ENCODE data around the gene DIP2A. TPM values are rescaled to one million over a fixed set of nuclear protein-coding genes. Genes with fewer than 3 reads are reported as not detected.

Gene DIP2A
- total and polyA plus RNA-seq, 9 donors: 20.5 to 40.3 (median 32.0) TPM

GRCh38 chr21:46549650-46550049 is 91.0 kb downstream of the DIP2A start:
- H3K4me3 ChIP-seq: no peak overlapping the region
- DNase-seq: no peak
- no peaks in the 10 kb centered on the region for H3K4me1 ChIP-seq (ENCODE audit: insufficient read depth)
- no peak overlapping the region for H3K27ac ChIP-seq
- intact Hi-C loops (cut with DNase I): no loop called here
- H3K9me3 ChIP-seq: no peaks in the 10 kb centered on the region
- no peaks in the 10 kb centered on the region for H3K27me3 ChIP-seq
- WGBS, 3 donors: 89 to 94% (median 91%) methylated on average over 18 of the region's 18 CpGs
- TF ChIP-seq EP300 (IDR thresholded peaks at IDR 0.05) (no peak), CTCF (IDR thresholded peaks at IDR 0.05) (no peak), POLR2A (IDR thresholded peaks at IDR 0.05) (no peak)
- H3K36me3 ChIP-seq: no peaks in the 10 kb centered on the region

DNA sequence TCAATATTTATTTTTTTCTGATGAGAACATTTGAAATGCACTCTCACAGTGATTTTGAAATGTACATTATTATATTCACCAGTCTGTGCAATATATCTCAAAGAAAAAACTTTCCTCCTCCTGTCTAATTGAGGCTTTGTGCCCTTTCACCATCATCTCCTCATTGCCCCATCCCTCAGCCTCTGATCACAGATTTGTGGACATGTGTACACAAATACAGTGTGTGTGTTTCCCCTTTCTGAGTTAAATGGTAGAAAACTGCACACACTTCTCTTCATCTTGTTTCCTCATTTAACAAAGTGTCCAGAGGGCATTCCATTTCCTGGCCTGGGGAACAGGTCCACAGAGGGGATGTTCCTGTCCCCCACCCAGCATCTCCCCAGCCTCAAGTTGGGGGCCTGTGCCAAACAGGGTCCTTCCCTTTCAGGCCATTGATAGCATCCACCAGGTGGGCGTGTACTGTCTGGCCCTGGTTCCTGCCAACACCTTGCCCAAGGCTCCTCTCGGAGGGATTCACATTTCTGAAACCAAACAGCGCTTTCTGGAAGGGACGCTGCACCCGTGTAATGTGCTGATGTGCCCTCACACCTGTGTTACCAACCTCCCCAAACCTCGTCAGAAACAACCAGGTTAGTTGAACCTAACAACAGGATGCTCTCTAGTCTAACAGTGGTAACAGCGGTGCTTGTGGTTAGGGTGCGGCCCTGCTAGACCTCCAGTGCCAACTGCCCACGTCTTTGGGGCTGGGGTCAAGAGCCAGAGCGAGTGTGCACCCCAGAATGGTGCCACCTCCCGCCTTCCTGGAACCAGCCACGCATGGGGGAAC is 91.6 kb downstream of the DIP2A start:
- WGBS, 3 donors: 87 to 95% (median 94%) methylated on average over 12 of the region's 12 CpGs
- Histone ChIP-seq H3K27me3 (no peaks in the 10 kb centered on the region), H3K4me1 (ENCODE audit: insufficient read depth) (no peaks in the 10 kb centered on the region), H3K4me3 (no peak overlapping the region), H3K27ac (no peak overlapping the region), H3K36me3 (no peaks in the 10 kb centered on the region), H3K9me3 (no peaks in the 10 kb centered on the region)
- intact Hi-C loops (cut with DNase I): no loop called here
- no peak for DNase-seq
- no peak for TF ChIP-seq POLR2A (IDR thresholded peaks at IDR 0.05)
- TF ChIP-seq CTCF (IDR thresholded peaks at IDR 0.05): no peak

DNA sequence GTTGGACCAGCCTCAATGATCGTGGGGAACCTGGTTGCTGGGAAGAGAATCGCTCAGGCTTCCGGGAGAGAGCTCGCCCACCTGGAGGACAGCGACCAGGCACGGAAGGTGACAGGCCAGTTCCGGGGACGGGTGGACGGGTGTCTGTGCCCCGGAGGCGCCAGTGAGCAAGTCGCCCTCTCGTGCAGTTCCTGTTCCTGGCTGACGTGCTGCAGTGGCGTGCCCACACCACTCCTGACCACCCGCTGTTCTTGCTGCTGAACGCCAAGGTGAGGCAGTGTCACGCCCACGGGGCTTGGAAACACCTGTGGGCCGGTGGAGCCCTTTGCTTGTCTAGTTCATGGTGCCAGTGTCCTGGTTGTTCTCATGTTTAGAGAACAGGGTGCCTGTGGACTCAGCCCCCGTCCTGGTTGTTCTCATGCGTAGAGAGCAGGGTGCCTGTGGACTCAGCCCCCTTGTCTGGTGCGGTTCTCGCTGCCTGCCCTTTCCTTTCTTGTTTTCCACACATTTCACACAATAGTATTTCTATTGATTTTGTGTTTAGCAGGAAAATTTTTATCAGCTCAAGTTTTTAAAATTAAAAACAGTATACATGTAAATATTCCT is 93.0 kb downstream of the DIP2A start:
- Histone ChIP-seq H3K4me1 (ENCODE audit: insufficient read depth) (no peaks in the 10 kb centered on the region), H3K36me3 (no peaks in the 10 kb centered on the region), H3K27ac (no peak overlapping the region), H3K9me3 (no peaks in the 10 kb centered on the region), H3K4me3 (no peak overlapping the region), H3K27me3 (no peaks in the 10 kb centered on the region)
- no peak for DNase-seq
- TF ChIP-seq CTCF (IDR thresholded peaks at IDR 0.05): no peak
- no peak for TF ChIP-seq EP300 (IDR thresholded peaks at IDR 0.05)
- no peak for TF ChIP-seq POLR2A (IDR thresholded peaks at IDR 0.05)
- intact Hi-C loops (cut with DNase I): no loop called here
- 82 to 90% (median 89%) methylated on average over 24 of the region's 24 CpGs for WGBS, 3 donors

DNA sequence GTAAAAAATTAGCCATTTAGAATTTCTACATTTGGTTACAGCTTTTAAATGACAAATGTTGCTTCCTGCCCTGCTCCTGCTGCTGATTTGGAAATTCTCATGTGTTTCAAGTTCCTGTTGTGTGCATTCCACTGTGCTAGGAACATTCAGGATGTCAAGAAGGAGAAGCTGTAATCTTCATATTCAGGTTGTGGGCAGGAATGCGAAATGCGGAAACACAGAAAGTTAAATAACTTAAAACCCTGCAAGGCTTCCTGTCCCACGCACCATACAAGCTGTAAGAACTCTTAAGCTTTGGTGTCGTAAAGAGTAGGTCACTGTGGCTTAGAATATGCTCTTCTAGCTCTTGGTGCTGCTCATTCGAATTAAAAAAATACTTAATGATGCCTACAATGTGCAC is 93.6 kb downstream of the DIP2A start:
- H3K9me3 ChIP-seq: no peaks in the 10 kb centered on the region
- no peak overlapping the region for H3K27ac ChIP-seq
- no peaks in the 10 kb centered on the region for H3K27me3 ChIP-seq
- no peak for DNase-seq
- TF ChIP-seq EP300 (IDR thresholded peaks at IDR 0.05): no peak
- no peak for TF ChIP-seq CTCF (IDR thresholded peaks at IDR 0.05)
- TF ChIP-seq POLR2A (IDR thresholded peaks at IDR 0.05): no peak
- WGBS, 3 donors: 86 to 90% (median 89%) methylated on average over 5 of the region's 5 CpGs
- H3K36me3 ChIP-seq: no peaks in the 10 kb centered on the region
- no peak overlapping the region for H3K4me3 ChIP-seq
- intact Hi-C loops (cut with DNase I): no loop called here
- H3K4me1 ChIP-seq (ENCODE audit: insufficient read depth): no peaks in the 10 kb centered on the region

Measured in ovary (tissue), 9 donors.